SK-N-SH (cell line): ENCODE data around the gene GPN2. TPM values are rescaled to one million over a fixed set of nuclear protein-coding genes. Genes with fewer than 3 reads are reported as not detected.

Source experiments
- CTCF ChIA-PET: fragments of 300-600, 350-600 bp; formaldehyde crosslinking; extraction: SDS; loops from one replicate; lab custom pipeline; 2021; lab: Yijun Ruan, JAX
- POLR2A ChIA-PET: fragments of 350-600 bp; sonication (Branson Sonifier 250); formaldehyde crosslinking; extraction: SDS; loops from one replicate; lab custom pipeline; 2020; ENCODE audit warnings: antibody characterized with exemption, inconsistent platforms; lab: Yijun Ruan, JAX
- DNase-seq: peaks from one replicate; pipeline ENCODE4 v3.0.0; 2012
- H2AFZ ChIP-seq: fragments of 200-600 bp; sonication (generic); 2 replicates; pipeline ENCODE4 v1.8.1; 2016; ENCODE audit warnings: antibody characterized with exemption, mild to moderate bottlenecking, low read depth
- H3F3A ChIP-seq: fragments of 200-600 bp; sonication (generic); replicated peaks from 2 replicates; pipeline ENCODE3; 2016; ENCODE audit warnings: antibody characterized with exemption, mild to moderate bottlenecking; ENCODE audit not compliant: insufficient read depth
- H3K27ac ChIP-seq, 2 experiments: fragments of 200-500 bp in 1 of 2; fragments of 200-600 bp in 1 of 2; sonication (Bioruptor generic) in 1 of 2; sonication (generic), shearing (Covaris generic) in 1 of 2; 2 replicates each; pipeline versions ENCODE4 v1.5.1 to v1.6.1; 2014 to 2016; ENCODE audit warnings: low read depth in 2 of 2, inconsistent platforms in 1 of 2, low read length in 1 of 2, mild to moderate bottlenecking in 1 of 2, mixed read lengths in 1 of 2
- H3K27me3 ChIP-seq: fragments of 200-600 bp; sonication (generic), shearing (Covaris generic); 2 replicates; pipeline ENCODE4 v1.6.1; 2016; ENCODE audit warnings: mixed run types; ENCODE audit not compliant: insufficient read depth
- H3K36me3 ChIP-seq, 2 experiments: fragments of 200-500 bp in 1 of 2; fragments of 200-600 bp in 1 of 2; sonication (Bioruptor generic) in 1 of 2; sonication (generic) in 1 of 2; replicated peaks in 1 of 2; 2 replicates each; pipeline versions ENCODE3 to v1.5.1; 2014 to 2016; ENCODE audit warnings: low read length in 1 of 2, mild to moderate bottlenecking in 1 of 2; ENCODE audit not compliant: insufficient read depth in 2 of 2, control insufficient read depth in 1 of 2
- H3K4me1 ChIP-seq, 2 experiments: fragments of 200-500 bp in 1 of 2; fragments of 200-600 bp in 1 of 2; sonication (Bioruptor generic) in 1 of 2; sonication (generic), shearing (Covaris generic) in 1 of 2; 2 replicates each; pipeline versions ENCODE4 v1.5.1 to v1.6.1; 2014 to 2016; ENCODE audit warnings: low read depth in 1 of 2, low read length in 1 of 2, mixed run types in 1 of 2; ENCODE audit not compliant: insufficient read depth in 2 of 2, control insufficient read depth in 1 of 2
- H3K4me2 ChIP-seq: fragments of 200-600 bp; sonication (generic), shearing (Covaris generic); 2 replicates; pipeline ENCODE4 v1.6.1; 2017; ENCODE audit warnings: mixed run types
- H3K4me3 ChIP-seq, 2 experiments: fragments of 200-500 bp in 1 of 2; fragments of 200-600 bp in 1 of 2; sonication (Bioruptor generic) in 1 of 2; sonication (generic), shearing (Covaris generic) in 1 of 2; 2 replicates each; pipeline versions ENCODE4 v1.5.1 to v1.8.1; 2014 to 2016; ENCODE audit warnings: low read depth in 2 of 2, inconsistent platforms in 1 of 2, low read length in 1 of 2, mild to moderate bottlenecking in 1 of 2, mixed read lengths in 1 of 2, moderate library complexity in 1 of 2
- H3K79me2 ChIP-seq: fragments of 200-600 bp; sonication (generic); 2 replicates; pipeline ENCODE4 v1.8.1; 2017; ENCODE audit warnings: mild to moderate bottlenecking; ENCODE audit not compliant: insufficient read depth
- H3K9ac ChIP-seq: fragments of 200-600 bp; sonication (generic); 2 replicates; pipeline ENCODE4 v1.6.1; 2017; ENCODE audit warnings: mixed run types
- H3K9me2 ChIP-seq: fragments of 200-600 bp; sonication (generic); 2 replicates; pipeline ENCODE4 v1.6.1; 2017; ENCODE audit warnings: mixed run types
- H3K9me3 ChIP-seq: fragments of 200-600 bp; sonication (generic); 2 replicates; pipeline ENCODE4 v1.6.1; 2017; ENCODE audit warnings: mixed run types, mild to moderate bottlenecking, moderate library complexity
- H4K20me1 ChIP-seq: fragments of 200-600 bp; sonication (generic); 2 replicates; pipeline ENCODE4 v1.6.1; 2017; ENCODE audit warnings: mild to moderate bottlenecking, mixed run types; ENCODE audit not compliant: insufficient read depth
- ELF1 ChIP-seq: IDR thresholded peaks from 2 replicates; pipeline ENCODE4 v1.4.0; 2012
- EZH2phosphoT487 ChIP-seq: fragments of 200-600 bp; sonication (generic); IDR thresholded peaks from 2 replicates; pipeline ENCODE4 v1.6.1; 2017; ENCODE audit warnings: low read depth, mixed run types, mild to moderate bottlenecking, antibody characterized with exemption, moderate library complexity, borderline replicate concordance
- FOSL2 ChIP-seq: IDR thresholded peaks from 2 replicates; pipeline ENCODE4 v1.4.0; 2012; ENCODE audit warnings: low read depth, mild to moderate bottlenecking, moderate library complexity, borderline replicate concordance
- FOXJ3 ChIP-seq: sonication (generic); formaldehyde crosslinking; IDR thresholded peaks from 2 replicates; pipeline ENCODE4 v1.5.1; 2020; ENCODE audit warnings: mild to moderate bottlenecking, missing genetic modification reagents
- GABPA ChIP-seq: IDR thresholded peaks from 2 replicates; pipeline ENCODE4 v1.4.0; 2012; ENCODE audit warnings: low read depth, mild to moderate bottlenecking
- GATA2 ChIP-seq: sonication (generic); formaldehyde crosslinking; IDR thresholded peaks from 2 replicates; pipeline ENCODE4 v1.5.0; 2020; ENCODE audit warnings: mild to moderate bottlenecking, missing genetic modification reagents
- MXI1 ChIP-seq: IDR thresholded peaks from 2 replicates; pipeline ENCODE4 v1.6.1; 2012; ENCODE audit warnings: mild to moderate bottlenecking, low read depth, low read length, improper control_type of control experiment
- POLR2AphosphoS5 ChIP-seq: IDR thresholded peaks from 2 replicates; pipeline ENCODE4 v1.6.1; 2012; ENCODE audit warnings: low read depth, low read length
- RCOR1 ChIP-seq: fragments of 150-350 bp; IDR thresholded peaks from 2 replicates; pipeline ENCODE4 v1.6.1; 2017; ENCODE audit warnings: antibody characterized with exemption, low read length
- RFX5 ChIP-seq: IDR thresholded peaks from 2 replicates; pipeline ENCODE4 v1.6.1; 2012; ENCODE audit warnings: mild to moderate bottlenecking, improper control_type of control experiment, low read length
- SIN3A ChIP-seq: IDR thresholded peaks from 2 replicates; pipeline ENCODE4 v1.6.1; 2012; ENCODE audit warnings: low read depth, mild to moderate bottlenecking, low read length, moderate library complexity, borderline replicate concordance
- SMC3 ChIP-seq: IDR thresholded peaks from 2 replicates; pipeline ENCODE4 v1.6.1; 2012; ENCODE audit warnings: low read depth, low read length, improper control_type of control experiment
- TCF12 ChIP-seq: IDR thresholded peaks from 2 replicates; pipeline ENCODE4 v1.4.0; 2012
- TEAD4 ChIP-seq: IDR thresholded peaks from 2 replicates; pipeline ENCODE4 v1.4.0; 2012; ENCODE audit warnings: mild to moderate bottlenecking, borderline replicate concordance; ENCODE audit not compliant: insufficient read depth
- WGBS: methylation state at CpG from one replicate; pipeline ENCODE4 v1.1.6; 2017; ENCODE audit warnings: low lambda C conversion rate; 5-methylcytosine and 5-hydroxymethylcytosine counted together
- polyA plus RNA-seq, 3 experiments: library from polyadenylated mRNA; depleted of rRNA; stranded (reverse); fragments of >200 nt; gene quantifications; 2 replicates each; pipeline ENCODE4 v1.2.3, GENCODE V29; 2012
- TF ChIP-seq, protein P1 (sequence below): fragments of 150-350 bp; IDR thresholded peaks from 2 replicates; pipeline ENCODE4 v1.6.1; 2017; ENCODE audit warnings: antibody characterized with exemption, low read length, low read depth, borderline replicate concordance
- TF ChIP-seq, protein P2 (sequence below): IDR thresholded peaks from 2 replicates; pipeline ENCODE4 v1.4.0; 2012; ENCODE audit warnings: low read depth
- TF ChIP-seq, protein P3 (sequence below): IDR thresholded peaks from 2 replicates; pipeline ENCODE4 v1.4.0; 2012; ENCODE audit warnings: low read depth, borderline replicate concordance

GPN2 gene
- polyA plus RNA-seq, 1 of the 3 experiments (the other 2 are of a cell fraction) = 24.0 TPM

DNA sequence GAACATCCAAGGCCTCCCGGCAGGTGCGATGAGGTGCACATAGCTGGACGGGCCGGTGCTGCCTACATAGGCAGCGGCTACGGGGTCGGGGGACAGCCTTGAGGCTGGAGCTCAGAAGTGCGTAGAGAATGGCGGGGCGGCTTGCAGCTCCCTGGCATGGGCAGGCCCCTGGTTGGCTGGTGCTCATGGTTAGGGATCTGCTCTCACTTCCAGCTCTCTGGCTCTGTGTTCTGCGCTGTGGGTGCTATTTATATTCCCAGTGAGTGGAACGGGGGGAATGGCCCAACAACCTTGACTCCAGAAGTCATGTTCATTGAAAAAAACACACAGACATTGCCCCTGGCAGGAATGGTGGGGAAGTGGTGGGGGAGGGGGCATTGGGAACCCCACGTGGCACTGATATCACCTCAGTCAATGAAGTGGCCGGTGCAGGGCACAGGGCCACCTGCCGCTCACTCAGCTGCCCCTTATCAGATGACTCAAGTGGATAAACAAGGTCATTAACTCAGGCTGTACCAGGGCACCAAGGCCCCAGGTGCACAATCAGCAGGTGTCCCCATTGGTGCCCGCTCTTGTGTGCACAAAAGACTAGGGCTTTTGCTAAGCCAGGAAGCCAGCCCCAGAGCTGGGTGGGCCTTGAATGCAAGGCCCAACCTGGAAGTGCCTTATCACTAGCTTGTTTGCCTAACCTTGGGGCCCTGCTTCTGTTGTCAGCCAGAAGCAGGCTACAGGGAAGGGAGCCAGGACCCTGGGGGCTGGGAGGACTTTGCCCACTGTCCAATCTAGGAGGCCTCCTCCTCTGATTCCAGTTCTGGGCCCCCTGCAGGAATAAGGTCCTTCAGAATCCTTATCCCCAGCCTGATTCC, 23.9 kb upstream of the GPN2 start, which contains the start of gene NR0B2:
TSS of gene NR0B2 (minus strand) at position 222 of the 866 bp plus-strand sequence. CDS start at position 187, 35 bp downstream.
- no peak for DNase-seq
- H3K36me3 ChIP-seq = no peaks in the 10 kb centered on the region
- H2AFZ ChIP-seq = no peak within 1 kb of the TSS
- CTCF ChIA-PET = interaction anchor here (0.9 to 1.2 kb wide), 3 partner anchors 19 to 83 kb away, joined by 3 to 4 read pairs (median 3); no protein-coding TSS in a partner anchor
- H4K20me1 ChIP-seq = no peaks in the 10 kb centered on the region
- peak within 1 kb of the TSS in 1 of 2 experiments; percentile 5; a peak in 1 of 4 replicates for H3K27ac ChIP-seq
- no peaks in the 10 kb centered on the region; the same call in 1 of the 2 replicates for H3K27me3 ChIP-seq
- no peaks in the 10 kb centered on the region for H3F3A ChIP-seq
- 92% methylated on average over 6 of the region's 16 CpGs for WGBS
- POLR2A ChIA-PET = no interaction called here
- no peak within 1 kb of the TSS for H3K9ac ChIP-seq
- no peaks in the 10 kb centered on the region for H3K9me2 ChIP-seq
- no peaks in the 10 kb centered on the region for H3K9me3 ChIP-seq
- no peak within 1 kb of the TSS for H3K4me3 ChIP-seq
- H3K4me2 ChIP-seq = no peak within 1 kb of the TSS
- peaks cover 0 to 8% of the 10 kb centered on the region in 2 experiments; a peak in 1 of 4 replicates for H3K4me1 ChIP-seq
- no peaks in the 10 kb centered on the region for H3K79me2 ChIP-seq
- TF ChIP-seq TEAD4 = no peak
- TF ChIP-seq, all 33 proteins: peak for 0

DNA sequence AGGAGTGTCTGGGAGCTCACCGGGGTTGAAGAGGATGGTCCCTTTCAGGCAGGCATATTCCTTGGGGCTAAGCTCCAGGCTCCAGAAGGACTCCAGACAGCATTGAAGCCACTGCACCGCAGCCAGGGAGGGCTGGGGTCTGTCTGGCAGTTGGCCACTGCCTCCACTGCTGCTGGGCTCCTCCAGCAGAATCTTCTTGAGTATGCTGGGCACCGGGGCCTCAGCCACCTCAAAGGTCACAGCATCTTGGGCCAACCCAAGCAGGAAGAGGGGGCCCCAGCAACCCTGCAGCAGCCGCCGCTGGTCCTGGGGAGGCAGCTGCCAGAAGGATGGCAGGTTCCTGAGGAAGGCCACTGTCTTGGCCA, 23.3 kb upstream of the GPN2 start:
- no peaks in the 10 kb centered on the region for H3K9me2 ChIP-seq
- no peaks in the 10 kb centered on the region; the same call in 1 of the 2 replicates for H3K27me3 ChIP-seq
- no peaks in the 10 kb centered on the region for H3F3A ChIP-seq
- H3K9me3 ChIP-seq = no peaks in the 10 kb centered on the region
- no peak for TF ChIP-seq GATA2
- TF ChIP-seq ELF1 = no peak
- no peak for TF ChIP-seq RFX5
- TF ChIP-seq, protein P1, sequence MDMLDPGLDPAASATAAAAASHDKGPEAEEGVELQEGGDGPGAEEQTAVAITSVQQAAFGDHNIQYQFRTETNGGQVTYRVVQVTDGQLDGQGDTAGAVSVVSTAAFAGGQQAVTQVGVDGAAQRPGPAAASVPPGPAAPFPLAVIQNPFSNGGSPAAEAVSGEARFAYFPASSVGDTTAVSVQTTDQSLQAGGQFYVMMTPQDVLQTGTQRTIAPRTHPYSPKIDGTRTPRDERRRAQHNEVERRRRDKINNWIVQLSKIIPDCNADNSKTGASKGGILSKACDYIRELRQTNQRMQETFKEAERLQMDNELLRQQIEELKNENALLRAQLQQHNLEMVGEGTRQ = no peak
- TF ChIP-seq SMC3 = no peak
- TF ChIP-seq SIN3A = no peak
- TF ChIP-seq FOSL2 = no peak
- TF ChIP-seq, protein P2, sequence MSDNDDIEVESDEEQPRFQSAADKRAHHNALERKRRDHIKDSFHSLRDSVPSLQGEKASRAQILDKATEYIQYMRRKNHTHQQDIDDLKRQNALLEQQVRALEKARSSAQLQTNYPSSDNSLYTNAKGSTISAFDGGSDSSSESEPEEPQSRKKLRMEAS = no peak
- TF ChIP-seq GABPA = no peak
- no peak for TF ChIP-seq POLR2AphosphoS5
- TF ChIP-seq, protein P3, sequence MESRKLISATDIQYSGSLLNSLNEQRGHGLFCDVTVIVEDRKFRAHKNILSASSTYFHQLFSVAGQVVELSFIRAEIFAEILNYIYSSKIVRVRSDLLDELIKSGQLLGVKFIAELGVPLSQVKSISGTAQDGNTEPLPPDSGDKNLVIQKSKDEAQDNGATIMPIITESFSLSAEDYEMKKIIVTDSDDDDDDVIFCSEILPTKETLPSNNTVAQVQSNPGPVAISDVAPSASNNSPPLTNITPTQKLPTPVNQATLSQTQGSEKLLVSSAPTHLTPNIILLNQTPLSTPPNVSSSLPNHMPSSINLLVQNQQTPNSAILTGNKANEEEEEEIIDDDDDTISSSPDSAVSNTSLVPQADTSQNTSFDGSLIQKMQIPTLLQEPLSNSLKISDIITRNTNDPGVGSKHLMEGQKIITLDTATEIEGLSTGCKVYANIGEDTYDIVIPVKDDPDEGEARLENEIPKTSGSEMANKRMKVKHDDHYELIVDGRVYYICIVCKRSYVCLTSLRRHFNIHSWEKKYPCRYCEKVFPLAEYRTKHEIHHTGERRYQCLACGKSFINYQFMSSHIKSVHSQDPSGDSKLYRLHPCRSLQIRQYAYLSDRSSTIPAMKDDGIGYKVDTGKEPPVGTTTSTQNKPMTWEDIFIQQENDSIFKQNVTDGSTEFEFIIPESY = no peak
- TF ChIP-seq FOXJ3 (CRISPR knock-in tag) = no peak
- TF ChIP-seq TCF12 = no peak
- no peak for TF ChIP-seq EZH2phosphoT487
- no peak for TF ChIP-seq RCOR1
- no peak for TF ChIP-seq MXI1
- TF ChIP-seq TEAD4 = no peak
- no peak overlapping the region for H3K27ac ChIP-seq
- H3K79me2 ChIP-seq = no peaks in the 10 kb centered on the region
- H2AFZ ChIP-seq = no peak overlapping the region
- H3K36me3 ChIP-seq = no peaks in the 10 kb centered on the region
- 100% methylated on average over 1 of the region's 5 CpGs for WGBS
- ChIA-PET CTCF (interaction anchor here (0.9 to 1.2 kb wide), 3 partner anchors 18 to 84 kb away, joined by 3 to 4 read pairs (median 3); no protein-coding TSS in a partner anchor), POLR2A (no interaction called here)
- H3K4me3 ChIP-seq = no peak overlapping the region
- no peak overlapping the region for H3K9ac ChIP-seq
- H4K20me1 ChIP-seq = no peaks in the 10 kb centered on the region
- DNase-seq = no peak
- H3K4me2 ChIP-seq = no peak overlapping the region
- peaks cover 0 to 8% of the 10 kb centered on the region in 2 experiments; a peak in 1 of 4 replicates for H3K4me1 ChIP-seq
